Endothelial cell (in vitro differentiated cells): ENCODE results near the gene ADAM12. TPM values are rescaled to one million over a fixed set of nuclear protein-coding genes. Genes with fewer than 3 reads are reported as not detected.

ENCODE experiments used
- DNase-seq: peaks from one replicate; pipeline ENCODE4 v3.0.0; 2021; ENCODE audit warnings: low spot score
- H3K27ac Mint-ChIP-seq: one replicate; pipeline ENCODE4 v1.8.0; 2021; ENCODE audit warnings: mixed read lengths, inconsistent platforms; ENCODE audit not compliant: unreplicated experiment
- H3K27me3 Mint-ChIP-seq: one replicate; pipeline ENCODE4 v1.8.0; 2021; ENCODE audit warnings: mild to moderate bottlenecking, moderate library complexity, mixed read lengths, inconsistent platforms; ENCODE audit not compliant: unreplicated experiment
- H3K36me3 Mint-ChIP-seq: one replicate; pipeline ENCODE4 v1.8.0; 2021; ENCODE audit warnings: mild to moderate bottlenecking, low read depth, mixed read lengths, inconsistent platforms; ENCODE audit not compliant: unreplicated experiment
- H3K4me1 Mint-ChIP-seq: one replicate; pipeline ENCODE4 v1.8.0; 2021; ENCODE audit warnings: mild to moderate bottlenecking, mixed read lengths, inconsistent platforms; ENCODE audit not compliant: unreplicated experiment
- H3K4me3 Mint-ChIP-seq: one replicate; pipeline ENCODE4 v1.8.0; 2021; ENCODE audit warnings: mild to moderate bottlenecking, mixed read lengths, inconsistent platforms; ENCODE audit not compliant: unreplicated experiment
- H3K9me3 Mint-ChIP-seq: one replicate; pipeline ENCODE4 v1.8.0; 2021; ENCODE audit warnings: mixed read lengths, inconsistent platforms; ENCODE audit not compliant: unreplicated experiment
- CTCF ChIP-seq: fragments of 200-600 bp; sonication (generic); IDR thresholded peaks from one replicate; pipeline ENCODE4 v1.5.0; 2021; ENCODE audit warnings: antibody characterized with exemption; ENCODE audit not compliant: unreplicated experiment
- total RNA-seq: library from RNA; stranded (reverse); fragmentation: NEBNext Ultra II Directional; extraction: Animal tissue kit (Norgen Biotek cat#: 25700); gene quantifications from one replicate; pipeline ENCODE4 v1.2.1, GENCODE V29; 2021; ENCODE audit not compliant: unreplicated experiment

ADAM12 gene
- total RNA-seq, 1 donor from 2014 or later: 9.0 TPM

DNA sequence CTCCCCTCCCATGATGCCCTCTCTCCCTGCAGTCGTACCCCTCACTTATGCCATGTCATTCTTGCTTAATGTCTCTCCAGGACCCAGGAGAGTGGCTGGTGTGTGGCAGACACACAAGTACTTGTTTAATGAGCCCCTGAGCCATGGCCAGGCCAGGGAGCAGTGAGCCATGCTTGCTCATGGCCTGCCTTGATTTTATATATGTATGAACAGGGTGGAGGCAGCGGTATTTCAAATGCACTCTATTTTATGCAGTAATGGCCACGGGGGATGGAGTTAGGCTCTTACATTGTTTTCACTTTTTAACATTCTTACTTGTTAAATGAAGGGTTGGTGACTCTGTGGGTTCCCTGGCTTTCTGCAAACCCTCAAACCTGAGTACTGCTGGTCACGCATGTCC lies 347.2 kb downstream of the ADAM12 start:
- Mint-ChIP-seq H3K9me3 (no peaks in the 10 kb centered on the region), H3K36me3 (peaks cover 27% of the 10 kb centered on the region), H3K27me3 (peaks cover 10% of the 10 kb centered on the region), H3K27ac (peak overlapping the region; percentile 100), H3K4me1 (peaks cover 51% of the 10 kb centered on the region), H3K4me3 (peak overlapping the region; percentile 60)
- no peak for TF ChIP-seq CTCF
- no peak for DNase-seq

- peaks cover 40% of the 10 kb centered on the region for H3K36me3 Mint-ChIP-seq
- H3K27ac Mint-ChIP-seq: no peak overlapping the region
- TF ChIP-seq CTCF: no peak
- no peaks in the 10 kb centered on the region for H3K9me3 Mint-ChIP-seq
- H3K4me1 Mint-ChIP-seq: peaks cover 30% of the 10 kb centered on the region
- no peak for DNase-seq
- no peak overlapping the region for H3K4me3 Mint-ChIP-seq
- H3K27me3 Mint-ChIP-seq: peaks cover 3% of the 10 kb centered on the region
Measured at GRCh38 chr10:126037946-126038345, 350.3 kb downstream of the ADAM12 start.

GRCh38 chr10:126036515-126036914 lies 351.8 kb downstream of the ADAM12 start:
- Mint-ChIP-seq H3K36me3 (peaks cover 36% of the 10 kb centered on the region), H3K4me1 (peaks cover 16% of the 10 kb centered on the region), H3K9me3 (no peaks in the 10 kb centered on the region), H3K4me3 (no peak overlapping the region), H3K27me3 (peaks cover 3% of the 10 kb centered on the region), H3K27ac (no peak overlapping the region)
- no peak for DNase-seq
- TF ChIP-seq CTCF: no peak

- Mint-ChIP-seq H3K9me3 (no peaks in the 10 kb centered on the region), H3K27ac (no peak overlapping the region), H3K4me1 (no peaks in the 10 kb centered on the region), H3K4me3 (no peak overlapping the region), H3K27me3 (peaks cover 1% of the 10 kb centered on the region), H3K36me3 (peaks cover 31% of the 10 kb centered on the region)
- DNase-seq: no peak
- no peak for TF ChIP-seq CTCF
Measured at GRCh38 chr10:126034586-126034985, 353.7 kb downstream of the ADAM12 start.

DNA sequence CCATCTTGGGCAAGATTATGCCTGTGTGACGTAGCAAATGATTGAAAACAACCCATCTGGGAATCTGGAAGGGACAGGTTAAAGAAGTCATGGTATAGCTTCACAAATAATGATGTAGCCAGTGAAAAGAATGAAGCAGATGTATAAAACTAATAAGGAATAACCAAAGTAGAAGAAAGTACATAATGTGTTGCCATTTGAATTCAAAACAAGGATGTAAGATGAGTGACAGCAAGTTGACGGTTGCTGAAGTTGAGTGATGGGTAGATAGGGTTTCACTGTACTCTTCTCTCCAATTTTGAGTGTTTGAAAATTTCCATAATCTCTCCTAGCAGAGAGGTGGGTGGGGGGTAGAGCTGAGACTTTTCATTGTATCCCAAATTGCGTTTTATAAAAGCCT lies 358.3 kb downstream of the ADAM12 start:
- peaks cover 17% of the 10 kb centered on the region for H3K9me3 Mint-ChIP-seq
- peaks cover 6% of the 10 kb centered on the region for H3K4me1 Mint-ChIP-seq
- TF ChIP-seq CTCF: no peak
- H3K27ac Mint-ChIP-seq: no peak overlapping the region
- no peak for DNase-seq
- H3K27me3 Mint-ChIP-seq: peaks cover 3% of the 10 kb centered on the region
- no peak overlapping the region for H3K4me3 Mint-ChIP-seq
- H3K36me3 Mint-ChIP-seq: peaks cover 49% of the 10 kb centered on the region
